Cerebellar cortex (tissue), 1 donor: Measurements from ENCODE around the gene COL4A1.

Source experiments
- DNase-seq: peaks from one replicate; pipeline ENCODE4 v3.0.0-alpha.2; 2015; ENCODE audit warnings: low spot score

Gene COL4A1

DNA sequence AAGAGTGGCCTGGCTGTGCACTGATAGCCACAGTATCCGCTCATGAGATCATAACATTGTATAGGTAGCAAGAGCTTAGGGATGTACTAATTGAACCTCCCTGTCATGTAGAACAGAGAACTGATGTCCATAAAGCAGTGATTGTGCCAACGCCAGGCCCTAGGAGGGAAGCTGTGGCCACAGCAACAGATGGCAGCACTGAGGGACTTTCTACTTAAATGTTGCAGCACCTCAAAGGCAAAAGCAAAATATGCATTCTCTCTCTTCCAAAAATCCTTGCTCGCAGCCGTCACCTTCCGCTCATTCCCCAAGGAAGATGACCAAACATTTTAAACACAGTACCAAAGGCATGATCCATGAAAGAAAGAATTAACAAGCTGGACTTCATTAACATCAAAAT is 32.3 kb downstream of the COL4A1 start:
- DNase-seq = no peak

DNA sequence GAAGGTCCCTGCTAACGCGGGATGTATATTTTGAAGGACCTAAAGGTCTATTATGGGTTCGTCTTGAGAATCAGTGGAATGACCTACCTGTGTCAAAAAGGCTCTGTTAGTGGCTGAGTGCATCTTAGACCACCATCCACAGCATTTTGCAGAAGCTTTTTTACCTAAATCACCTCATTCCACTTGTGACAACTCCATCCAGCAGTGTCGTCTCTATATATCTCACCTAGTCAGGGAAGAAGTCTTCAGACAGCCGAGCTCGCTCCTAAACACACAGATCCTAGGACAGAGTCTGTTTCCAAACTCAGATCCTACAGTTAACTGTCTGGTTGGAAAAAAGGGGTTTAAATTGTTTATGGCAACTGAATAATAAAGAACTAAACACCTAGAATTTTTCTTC is 33.7 kb downstream of the COL4A1 start:
- DNase-seq = no peak

DNA sequence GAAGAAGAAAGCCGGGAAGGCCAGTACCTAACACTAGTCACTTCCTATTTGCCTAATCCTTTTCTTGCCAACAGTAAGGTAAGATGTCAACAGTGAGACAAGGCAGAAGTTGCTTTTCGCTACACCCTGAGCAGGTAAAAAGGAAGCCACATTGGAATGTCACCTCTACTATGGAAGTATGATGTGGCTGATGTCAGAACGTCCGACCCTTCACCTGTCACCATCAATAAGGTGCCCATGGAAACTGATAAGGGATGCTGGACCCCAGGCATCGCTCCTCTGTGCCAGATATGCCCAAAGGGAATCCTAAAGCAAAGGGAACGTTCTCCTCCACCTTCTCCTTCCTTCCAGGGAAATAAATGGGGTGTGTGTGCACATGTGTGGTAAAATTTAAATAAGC is 34.3 kb downstream of the COL4A1 start:
- no peak for DNase-seq

DNA sequence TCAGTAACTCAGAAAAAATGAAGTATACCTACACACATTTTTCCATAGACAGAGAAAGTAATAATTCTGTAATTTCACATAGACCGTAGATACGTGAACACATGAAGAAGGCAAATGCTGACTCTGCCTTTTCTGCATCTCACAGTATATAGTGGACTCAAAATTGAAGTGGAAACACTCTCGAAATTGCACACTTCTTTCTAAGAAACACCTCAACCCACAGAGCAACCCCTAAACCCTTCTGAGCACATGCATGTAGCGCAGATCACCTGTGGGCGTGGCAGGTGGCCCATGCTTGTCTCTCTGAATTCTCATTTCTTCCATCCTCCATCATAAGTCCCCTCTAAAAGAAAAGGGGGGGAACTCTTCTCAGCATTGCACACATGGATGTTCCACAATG is 34.7 kb downstream of the COL4A1 start:
- no peak for DNase-seq

DNA sequence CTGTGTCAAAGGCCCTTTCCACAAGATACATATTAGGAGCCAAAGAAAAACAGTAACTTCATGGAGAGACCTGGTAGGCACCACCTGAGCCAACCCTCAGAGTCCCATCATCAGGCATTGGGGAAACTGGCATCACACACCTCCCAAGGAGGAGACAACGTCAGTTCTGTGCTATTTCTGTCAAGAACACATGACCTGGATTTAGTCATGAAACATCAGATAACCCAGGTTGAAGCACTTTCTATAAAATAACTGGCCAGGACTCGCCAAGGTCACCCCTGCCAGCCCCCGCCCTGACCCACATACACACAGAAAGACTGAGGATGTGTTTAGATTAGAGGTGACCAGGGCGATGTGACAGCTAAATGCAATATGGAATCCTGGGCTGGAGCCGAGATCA is 35.6 kb downstream of the COL4A1 start:
- no peak for DNase-seq

DNA sequence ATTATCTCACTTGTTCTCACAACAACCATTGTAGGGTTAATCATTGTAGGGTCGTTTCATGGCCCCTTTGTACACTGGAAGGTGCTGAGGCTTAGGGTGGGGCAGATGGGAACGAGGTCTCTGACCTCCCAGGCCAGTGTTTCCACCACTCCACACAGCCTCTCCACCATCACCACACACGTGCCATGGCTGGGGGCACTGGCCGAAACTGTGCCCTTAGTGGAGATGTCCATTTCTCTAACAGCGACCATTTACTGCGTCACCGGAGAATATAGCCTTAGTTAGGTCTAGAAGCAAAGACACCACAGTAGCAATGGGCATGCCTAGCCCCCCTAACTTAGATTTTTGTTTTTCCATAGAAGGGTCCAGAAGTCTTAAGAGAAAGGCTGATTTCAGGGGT is 36.5 kb downstream of the COL4A1 start:
- DNase-seq = no peak

DNA sequence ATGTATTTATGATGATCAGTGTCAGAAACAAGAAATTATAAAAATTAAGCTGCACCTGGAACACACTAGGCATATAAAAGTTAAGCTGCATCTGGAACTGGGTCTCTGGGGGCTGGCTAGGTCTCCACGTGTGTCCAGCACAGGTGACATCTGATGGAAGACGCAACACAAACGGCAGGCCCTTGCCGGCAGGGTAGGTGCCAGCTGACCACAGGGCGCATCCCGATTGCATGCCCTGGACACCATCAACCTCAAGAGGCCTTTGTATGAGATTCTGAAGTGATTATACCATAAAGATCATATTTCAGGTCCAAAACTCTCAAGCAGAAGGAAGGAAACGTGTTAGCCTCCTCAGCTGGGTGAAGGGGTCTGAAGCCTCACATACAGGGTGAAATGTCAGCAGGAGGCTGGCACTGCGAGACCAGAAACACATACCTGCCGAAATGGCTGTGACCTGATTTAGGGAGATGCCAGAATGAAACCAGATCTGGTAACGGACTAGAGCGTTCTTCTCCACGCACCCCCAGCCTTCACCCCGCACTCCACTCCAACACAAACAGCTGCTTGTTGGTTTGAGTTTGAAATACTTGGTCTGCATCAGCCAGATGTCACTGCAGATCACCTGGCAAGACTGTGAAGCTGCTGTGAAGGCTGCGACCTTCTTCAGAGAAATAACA is 37.3 kb downstream of the COL4A1 start:
- DNase-seq = no peak

DNA sequence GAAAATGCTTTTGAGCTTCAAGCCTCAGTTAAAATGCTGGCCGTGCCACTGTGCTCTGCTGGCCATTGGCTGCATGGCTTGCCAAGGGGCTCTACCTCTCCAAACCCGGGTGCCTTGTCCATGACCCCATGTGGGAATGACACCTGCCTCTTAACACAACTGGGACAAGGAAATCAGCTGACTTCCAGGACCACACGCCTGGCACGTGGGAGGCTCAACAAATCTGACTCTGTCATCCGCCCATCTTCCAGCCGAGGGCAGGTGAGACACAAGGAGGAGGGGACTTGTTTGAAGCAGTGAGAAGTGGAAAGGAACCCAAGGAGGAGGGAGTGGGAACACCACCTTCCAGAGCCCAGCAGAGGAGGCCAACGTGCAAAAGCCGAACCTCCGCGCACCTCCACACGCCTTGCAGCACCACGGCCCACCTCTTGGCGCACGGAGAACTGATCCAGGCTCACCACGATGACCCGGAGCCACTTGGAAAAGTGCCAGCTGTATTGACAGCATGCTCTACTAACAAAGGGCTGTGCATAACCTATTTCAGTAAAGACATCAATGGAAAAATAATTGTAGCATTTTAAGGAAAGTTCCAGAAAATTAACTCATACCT is 38.3 kb downstream of the COL4A1 start:
- DNase-seq = no peak

DNA sequence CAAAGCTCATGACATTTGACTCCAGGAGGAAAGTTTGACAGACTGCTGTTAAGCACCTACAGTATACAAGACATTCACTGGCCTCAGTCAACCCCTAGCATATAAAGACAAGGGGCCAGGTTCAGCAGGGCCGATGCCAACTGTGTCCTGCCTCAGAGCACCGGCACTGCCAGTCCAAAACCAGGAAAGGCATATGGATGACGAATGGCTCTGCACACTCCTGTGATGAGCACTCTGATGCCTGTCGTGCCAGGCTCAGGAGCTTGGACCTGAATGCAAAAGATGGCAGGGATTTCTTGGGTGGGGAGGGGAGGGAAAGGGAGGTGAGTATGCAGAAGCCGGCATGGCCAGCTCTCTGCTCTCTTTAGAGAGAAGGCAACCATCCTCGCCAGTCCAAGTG is 38.9 kb downstream of the COL4A1 start:
- DNase-seq = no peak

DNA sequence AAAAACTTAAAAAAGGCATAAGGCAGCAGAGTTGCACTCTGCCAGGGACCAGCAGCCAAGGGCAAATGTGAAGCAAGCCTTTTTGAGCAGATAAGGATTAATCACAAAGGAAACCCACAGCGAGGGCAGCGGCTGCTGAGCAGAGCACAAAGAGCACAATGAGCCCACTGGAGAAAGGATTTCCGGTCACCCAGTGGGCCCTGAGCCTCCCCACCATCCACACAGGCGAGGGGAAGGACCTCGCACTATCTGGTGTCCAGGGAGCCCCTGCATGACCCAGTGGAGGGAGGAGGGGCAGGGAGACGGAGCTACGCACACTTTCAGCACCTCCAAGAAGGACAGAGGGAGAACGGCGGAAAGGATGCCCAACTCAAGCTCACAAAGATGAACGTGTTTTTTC is 40.0 kb downstream of the COL4A1 start:
- DNase-seq = no peak

DNA sequence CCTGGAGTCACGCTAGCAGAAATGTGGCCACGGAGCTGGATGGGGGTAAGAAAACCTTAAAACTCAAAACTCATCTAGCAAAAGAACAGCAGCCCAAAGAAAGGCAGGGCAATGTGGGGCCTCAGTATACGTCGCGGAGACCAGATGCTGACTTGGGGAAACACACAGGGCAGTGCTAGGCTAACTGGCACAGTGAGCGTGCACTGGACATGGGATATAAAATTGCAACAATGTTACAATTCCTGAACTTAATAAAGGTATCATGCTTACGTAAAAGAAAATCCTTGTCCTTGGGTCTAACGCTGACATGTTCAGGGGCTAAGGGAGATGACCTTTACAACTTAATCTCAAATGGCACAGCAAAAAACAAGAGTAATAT is 40.5 kb downstream of the COL4A1 start:
- no peak for DNase-seq

DNA sequence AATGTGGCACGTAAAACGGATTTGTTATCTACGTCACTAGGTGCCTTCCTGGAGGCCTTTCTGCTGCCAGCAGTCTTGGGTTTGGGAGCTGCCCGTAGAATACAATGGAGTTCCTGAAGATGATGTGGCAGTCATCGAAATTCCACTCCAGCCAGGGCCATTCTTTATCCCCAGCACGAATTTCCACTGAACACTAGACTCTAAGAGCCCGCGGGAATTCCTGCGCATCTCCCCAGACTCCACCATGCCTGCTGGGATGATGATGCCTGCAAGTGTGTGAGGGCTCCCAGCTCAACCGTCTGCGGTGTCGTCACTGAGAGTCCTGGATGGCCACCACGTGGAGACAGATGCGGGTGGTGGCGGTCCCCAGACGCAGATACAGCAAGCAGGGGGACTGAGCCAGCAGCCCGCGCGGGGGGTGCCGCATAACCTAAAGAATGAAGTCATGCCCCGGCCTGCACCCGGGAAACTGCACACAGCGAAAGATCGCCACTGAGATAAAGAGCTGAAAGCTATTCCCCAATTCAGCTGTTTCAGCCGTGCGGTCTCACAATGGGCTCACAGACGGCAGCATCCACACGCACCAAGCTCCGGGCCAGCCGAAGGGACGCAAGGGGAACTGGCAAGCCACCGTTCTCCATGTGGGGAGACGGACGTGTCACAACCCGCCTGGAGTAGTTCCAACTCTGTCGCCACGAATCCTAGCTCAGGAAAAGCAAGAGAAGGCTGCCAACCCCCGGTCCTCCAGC is 41.1 kb downstream of the COL4A1 start:
- DNase-seq = no peak

DNA sequence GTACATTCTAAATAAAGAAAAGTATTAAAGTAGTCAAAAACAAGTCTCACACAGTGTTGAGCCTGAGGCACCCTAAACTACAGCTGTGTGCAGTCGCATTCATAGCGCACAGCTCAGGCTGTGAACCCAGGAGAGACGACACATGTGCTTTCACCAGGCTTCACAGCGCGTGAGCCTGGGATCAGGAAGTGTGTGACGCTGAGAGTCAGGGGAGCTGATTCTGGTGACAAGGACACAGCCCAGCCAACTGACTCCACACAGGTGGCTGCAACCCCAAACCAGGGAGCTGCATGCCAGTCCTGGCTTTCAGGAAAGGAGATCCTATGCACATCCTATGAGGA is 41.6 kb downstream of the COL4A1 start:
- DNase-seq = no peak

DNA sequence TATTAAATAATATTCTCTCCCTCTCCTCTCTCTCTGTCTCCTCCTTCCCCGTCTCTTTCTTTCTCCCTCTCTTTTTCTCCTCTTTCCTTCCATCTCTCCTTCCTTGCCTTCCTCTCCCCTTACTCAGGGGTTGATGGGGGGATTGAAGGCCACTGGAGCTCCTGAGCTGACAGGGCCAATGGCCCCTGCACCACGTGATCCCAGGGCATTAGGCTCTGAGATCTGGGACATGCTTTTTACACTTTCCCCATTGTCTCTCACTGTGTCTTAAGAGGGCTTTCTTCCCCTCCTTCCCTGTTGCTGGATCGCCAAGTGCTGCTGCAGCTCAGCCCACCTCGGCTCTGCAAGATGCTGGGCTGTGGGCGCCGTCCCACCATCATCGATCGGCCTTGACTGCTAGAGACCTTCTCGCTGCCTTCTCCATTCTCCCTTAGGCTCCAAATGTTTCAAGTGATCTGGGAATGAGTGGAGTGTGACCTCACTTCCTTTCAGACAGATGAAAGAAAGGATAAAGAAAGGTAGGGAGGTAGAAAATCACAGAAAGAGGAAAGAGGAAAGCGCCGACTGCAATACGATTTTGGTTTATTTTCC is 42.2 kb downstream of the COL4A1 start:
- DNase-seq = no peak

DNA sequence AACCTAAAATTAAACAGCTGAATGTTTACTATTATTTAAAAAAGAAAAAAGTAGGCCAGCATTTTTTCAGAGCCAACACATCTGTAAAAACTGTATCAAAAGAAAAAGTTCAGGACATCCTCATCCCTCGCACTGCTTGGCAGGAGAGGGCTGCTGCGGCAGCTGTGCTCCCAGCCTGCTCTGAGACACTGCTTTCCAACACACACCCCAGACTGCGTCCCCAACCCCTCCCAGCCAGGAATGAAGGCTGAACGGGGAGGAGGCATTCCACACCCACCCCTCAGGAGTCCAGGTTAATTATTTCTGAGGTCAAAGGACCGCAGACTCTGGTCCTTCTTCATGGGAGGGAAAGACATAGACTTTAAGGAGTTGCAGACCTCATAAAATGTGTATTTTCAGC is 43.1 kb downstream of the COL4A1 start:
- no peak for DNase-seq

DNA sequence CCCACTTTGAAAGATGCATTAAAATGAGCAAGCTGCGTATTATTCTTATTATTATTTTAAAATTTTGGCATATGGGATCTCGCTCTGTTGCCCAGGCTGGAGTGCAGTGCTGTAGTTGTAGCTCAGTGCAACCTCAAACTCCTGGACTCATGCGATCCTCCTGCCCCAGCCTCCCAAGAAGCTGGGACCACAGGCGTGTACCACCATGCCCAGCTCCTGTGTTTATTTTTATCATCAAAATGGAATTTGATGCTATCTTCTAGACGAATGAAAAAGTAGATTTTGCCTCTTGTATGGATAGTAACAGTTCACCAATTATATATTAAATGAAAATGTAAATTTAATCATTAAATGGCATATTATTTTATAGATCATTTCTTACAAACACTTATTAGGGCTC is 43.6 kb downstream of the COL4A1 start:
- DNase-seq = no peak

DNA sequence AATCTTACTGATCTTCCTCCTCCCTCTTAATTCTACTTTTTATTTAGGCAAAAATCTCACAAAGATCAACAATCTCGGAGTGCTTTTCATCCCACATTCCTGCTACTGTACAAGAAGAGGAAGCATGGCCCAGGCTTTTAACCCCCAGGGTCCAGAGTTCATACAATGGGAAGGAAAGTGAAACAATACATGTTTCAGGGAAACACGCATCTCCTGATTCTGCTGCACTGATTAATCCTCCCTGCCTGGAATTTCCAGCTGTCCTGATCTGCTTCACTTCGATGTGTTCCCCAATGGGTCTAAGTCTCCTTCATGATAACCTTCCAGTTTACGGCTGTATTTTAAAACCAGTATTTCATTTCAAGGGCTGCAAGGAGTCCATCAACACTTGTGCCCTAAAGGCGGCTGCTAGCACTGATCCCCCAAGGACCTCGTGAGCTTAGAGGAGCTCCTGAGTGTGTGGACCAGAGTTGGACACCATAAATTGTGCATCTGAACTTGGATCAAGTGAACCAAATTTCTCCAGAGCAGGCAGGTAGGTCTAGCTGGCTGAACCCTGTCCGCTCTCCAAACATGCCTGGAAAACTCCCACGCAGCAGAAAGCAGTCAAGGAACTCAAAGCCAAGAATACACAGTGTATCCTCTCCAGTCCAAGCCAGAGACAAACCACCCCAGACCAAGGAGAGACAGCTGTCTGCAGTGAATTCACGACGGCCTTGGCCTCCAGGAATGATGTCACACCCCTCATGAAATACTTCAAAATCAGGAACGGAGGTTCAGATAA is 44.3 kb downstream of the COL4A1 start:
- DNase-seq = no peak

DNA sequence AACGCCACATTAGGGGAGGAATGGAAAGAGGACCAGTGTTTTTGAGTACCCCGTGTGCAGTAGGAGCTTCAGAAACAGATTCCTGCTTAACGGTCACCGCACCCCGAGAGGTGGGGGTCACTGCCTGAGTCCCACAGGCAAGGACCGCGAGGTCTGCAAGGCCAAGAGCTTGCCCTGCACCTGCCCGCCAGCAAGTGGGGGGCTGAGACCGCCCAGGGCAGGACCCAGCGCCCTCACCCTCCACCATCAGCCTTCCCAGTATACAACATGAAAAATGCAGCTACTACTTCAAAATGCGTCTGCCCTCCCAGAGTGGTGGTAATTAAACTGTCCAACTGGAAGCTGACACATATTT is 44.9 kb downstream of the COL4A1 start:
- DNase-seq = no peak

DNA sequence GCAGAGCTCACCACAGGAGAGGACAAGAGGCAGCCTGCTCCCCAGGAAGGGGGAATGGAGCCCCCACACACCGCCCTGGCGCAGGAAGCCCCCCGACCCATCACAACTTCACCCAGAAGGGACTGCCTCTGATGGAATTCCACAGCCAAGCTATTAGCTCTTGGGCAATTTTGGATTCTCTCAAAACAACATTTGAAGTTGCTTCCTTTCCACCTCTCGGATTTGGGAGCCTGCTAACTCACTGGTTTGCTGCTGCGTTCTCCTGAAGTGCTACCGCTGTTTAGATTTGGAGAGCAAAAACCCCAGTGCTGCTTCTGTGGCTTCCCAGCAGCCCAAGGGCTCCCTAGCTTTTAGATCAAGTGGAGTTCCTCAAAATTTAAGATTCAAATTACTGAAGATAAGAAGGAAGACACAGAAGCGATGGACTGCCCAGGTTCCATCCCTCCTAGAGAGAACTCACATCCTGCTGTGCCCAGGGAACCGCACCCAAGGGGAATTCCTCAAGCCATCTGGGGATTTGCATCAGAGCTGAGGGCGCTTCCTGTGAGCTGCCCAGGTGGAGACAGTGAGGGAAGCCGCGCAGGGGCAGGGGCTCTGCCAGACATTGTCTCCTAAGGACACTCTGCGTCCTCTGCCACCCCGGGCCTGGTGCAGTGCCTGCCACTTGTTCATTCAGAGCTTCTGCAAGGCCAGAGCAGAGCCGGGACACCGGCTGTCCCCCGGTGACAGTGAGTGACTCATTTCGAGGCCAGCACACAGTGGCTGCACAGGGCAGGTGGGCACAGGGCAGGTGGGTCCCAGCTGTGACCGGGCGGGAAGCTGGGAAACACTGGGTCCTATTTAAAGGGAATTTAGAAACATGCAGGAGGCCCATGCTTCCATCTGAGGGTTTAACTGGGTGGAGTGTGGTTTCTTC is 45.5 kb downstream of the COL4A1 start:
- no peak for DNase-seq

DNA sequence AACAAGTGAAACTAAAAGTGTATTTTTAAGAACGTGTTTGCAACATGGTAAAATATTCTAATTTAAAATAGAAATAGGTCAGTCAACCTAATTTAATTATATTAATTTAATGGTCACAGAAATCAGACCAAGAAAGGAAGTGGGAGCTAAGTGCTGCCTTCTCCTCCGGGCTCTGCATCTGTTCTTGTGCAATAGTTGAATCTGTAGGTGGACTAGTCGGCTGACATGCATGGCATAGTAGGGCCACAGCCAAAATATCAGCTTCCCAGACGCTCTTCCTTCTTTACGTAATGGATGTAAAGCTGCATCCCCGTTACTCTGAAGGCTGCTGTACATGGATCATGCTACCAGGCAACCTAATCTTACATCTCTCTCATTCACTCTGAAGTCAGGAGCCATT is 47.3 kb downstream of the COL4A1 start:
- DNase-seq = no peak

DNA sequence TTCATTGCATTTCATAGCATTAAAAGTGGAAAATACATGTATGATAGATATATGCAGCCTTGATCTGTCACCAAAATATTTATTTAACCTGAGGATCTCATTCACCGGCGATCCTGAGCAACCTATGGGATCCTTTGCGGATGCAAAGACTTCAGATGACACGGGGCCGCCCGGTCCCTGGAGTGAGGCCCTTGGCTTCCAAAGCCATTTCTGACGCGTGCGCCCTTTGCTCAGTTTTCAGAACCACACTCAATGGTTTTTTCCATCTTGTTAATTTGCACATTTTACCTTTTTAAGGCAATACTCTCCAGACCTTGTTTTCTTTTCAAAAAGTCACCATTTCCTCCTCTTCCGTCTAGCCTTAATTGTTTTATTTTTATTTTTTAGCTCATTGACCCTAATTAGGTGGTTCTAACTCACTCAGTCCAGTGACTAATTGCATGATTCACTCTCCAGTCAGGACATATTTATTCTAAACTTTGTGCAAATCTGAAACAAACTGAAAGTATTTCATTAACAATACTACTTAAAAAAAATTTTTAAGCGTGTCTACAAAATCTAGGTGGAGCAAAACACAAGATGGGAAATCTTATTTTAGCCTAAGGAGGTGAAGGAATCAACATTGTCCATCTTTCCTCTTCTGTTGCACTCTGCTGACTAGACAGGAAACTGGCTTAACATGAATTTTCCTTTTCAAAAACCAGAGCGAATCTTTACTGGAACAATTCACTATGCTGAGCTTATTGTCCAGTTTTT is 47.9 kb downstream of the COL4A1 start:
- DNase-seq = no peak
